ENCODE results near the gene RPN1.
"Not testable (repeated sequence)": the region's sequence is repeated elsewhere in the genome, so short reads cannot be mapped to it uniquely, and the experiment has no call there.

RPN1 gene

DNA sequence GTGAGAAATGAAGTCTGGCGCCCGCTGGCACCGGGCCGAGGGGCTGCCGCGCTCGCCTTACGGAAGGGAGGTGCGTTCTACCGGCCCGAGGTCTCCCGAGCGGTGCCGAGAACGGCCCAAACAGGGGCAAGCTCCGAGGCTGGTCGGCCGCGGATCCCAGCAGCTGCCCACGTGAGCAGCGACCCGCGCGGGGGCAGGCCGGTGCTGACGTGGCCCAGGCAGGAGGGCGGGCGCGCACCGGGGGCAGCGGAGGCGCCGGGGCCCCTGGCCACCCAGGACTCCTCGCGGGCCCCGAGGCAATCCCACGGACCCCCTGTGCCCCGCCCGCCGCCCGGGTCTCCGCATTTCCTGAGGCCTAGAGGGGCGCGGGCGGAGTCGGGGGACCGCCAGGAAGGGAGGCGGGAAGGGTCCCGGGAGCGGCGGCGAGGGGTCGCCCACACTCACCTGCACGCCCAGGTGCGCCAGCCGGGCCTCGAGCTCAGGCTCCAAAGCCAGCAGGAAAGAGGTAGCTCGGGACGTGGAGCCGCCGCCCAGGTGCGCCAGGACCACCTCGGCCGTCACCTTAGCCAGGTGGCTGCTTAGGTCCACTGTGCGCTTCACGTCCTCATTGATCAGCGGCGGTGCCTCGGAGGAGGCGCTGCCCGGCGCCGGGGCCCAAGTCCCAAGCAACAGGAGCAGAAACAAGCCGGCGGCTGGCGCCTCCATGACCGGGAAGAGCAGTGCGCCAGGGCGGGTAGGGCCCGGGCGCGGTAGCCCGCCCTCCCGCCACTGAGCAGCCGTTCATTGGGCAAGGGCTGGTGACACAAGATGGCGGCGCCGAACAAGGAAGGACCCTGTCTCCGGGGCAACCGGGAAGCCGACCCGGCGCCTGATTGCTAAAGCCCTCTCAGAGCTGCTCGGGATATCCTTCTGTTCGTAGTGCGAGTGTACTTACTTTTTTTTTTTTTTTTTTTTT lies at the start of gene RPN1:
Gene RPN1 (minus strand): TSS at position 723 of the 955 bp plus-strand sequence. CDS start 18 bp downstream, at position 705.
- peak; percentile 98 for DNase-seq

DNA sequence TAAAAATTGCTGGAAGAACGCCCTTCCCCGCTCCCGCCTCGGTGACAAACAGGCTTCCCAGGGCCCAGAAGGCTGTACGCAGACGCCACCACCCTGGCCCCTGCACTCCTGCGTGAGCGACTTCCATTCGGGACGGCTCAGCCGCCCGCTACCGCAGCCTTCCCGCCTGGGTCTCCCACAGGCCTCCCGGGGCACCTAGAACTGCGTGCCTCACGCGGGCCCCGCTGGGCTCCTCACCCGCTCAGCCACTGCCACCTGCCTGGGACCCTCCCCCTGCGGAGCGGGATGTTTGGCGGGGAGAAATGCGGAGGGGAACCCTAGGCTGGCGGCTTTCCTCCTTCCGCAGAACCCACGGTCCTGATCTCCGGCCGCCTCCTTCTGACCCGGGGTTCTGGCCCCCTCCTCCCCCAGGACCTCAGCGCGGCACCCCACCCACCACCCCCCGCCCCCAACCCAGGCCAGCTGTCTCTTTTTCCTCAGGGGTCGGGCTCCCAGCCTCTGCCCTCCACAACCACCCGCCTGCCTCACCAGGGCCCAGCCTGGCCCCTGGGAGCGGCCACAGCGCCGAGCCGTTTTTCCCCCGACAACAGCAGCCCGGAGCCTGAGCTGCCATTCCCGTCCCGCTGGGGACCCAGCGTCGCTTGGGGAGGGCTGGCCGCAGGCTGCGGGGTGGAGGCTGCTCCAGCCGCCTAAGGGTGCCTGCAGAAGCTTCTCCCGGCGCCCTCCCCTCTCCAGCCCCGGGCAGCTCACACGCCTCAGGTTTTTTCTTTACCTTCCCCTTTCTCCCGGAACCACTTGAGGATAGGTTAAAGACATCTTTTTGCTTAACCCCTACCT lies 47.8 kb upstream of the RPN1 start:
- DNase-seq = peak; percentile 8

DNA sequence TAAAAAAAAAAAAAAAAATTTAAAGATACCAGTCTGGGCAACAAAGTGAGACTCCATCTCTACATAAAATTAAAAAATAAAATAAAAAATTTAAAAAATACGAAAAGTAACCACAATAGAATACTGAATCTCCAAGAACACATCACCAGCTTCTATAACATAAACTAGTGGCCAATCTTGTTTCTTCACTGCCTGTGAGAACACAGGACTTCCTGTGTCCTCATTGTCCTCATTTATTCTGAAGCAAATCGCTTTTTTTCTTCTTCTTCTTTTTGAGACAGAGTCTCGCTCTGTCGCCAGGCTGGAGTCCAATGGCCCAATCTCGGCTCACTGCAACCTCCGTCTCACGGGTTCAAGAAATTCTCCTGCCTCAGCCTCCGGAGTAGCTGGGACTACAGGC lies 46.7 kb upstream of the RPN1 start:
- DNase-seq = no peak

DNA sequence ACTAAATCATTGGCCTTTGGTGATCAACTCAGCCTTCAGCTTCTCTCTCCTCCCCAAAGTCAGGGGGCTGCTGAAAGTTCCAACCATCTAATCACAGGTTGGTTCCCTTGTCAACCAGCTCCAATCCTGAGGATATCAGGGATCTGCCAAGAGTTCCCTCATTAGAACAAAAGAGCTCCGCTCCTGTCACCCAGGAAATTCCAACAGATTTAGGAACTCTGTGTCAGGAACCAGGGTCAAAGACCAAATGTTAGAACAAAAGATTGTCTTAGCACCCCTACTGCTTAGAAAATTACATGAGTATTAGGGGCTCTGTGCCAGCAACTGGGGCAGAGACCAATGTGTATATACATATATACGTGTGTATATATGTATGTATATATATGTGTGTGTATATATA lies 43.1 kb upstream of the RPN1 start:
- no peak for DNase-seq

DNA sequence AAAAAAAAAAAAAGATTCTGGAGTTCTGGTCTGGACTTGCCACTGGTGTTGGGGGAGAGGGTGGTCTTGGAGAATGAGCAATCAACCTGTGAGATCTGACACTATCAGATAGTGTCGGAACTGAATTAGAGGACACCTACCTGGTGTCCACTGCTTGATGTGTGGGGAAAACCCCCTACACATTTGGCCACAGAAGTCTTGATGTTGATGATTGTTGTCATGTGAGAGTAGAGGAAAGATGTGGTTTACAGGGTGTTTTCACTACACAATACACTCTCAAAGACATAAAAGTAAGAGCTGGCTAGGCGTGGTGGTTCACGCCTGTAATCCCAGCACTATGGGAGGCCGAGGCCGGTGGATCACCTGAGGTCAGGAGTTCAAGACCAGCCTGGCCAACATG lies 38.4 kb upstream of the RPN1 start:
- no peak for DNase-seq

DNA sequence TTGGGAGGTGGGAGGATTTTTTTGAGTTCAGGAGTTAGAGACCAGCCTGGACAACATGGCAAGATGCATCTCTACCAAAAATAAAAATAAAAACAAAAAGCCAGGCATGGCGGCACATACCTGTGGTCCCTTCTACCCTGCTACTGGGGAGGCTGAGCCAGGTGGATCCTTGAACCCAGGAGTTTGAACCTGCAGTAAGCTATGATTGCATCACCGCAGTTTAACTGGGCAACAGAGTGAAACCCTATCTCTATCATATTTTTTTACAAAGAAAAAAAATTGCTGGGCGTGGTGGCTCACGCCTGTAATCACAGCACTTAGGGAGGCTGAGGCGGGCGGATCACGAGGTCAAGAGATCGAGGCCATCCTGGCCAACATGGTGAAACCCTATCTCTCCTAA lies 35.8 kb upstream of the RPN1 start:
- DNase-seq = no peak

DNA sequence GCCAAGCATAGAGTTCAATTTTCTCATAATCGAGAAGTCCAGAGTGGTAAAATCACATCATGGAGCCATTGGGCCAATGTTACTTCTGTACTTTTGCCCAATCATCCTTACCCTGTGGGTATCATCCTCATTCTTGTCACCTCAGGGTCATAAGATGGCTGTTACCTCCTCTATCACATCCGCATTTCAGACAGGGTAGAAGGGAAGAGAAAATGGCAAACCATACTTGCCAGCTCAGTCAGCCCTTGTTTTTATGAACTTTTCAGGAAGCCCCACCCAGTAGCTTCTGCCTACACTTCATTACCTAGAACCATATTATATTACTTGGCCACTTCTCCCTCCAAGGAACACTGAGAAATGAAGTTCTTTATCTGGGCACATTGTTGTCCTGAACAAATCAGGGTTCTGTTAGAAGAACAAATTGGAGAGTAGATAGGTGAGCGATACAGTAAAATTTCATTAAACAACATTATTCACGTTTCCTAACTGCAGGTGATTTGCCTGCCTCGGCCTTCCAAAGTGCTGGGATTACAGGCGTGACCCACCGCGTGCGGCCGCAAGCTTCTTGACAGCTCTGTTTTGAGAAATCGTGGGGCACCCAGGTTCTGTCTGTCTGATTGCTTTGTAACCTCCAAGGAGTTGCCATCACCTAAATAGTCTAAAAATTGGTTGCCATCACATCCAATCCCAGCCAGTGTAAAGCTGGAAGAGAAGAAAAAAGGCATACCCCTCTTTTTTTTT lies 34.5 kb upstream of the RPN1 start:
- DNase-seq = no peak

DNA sequence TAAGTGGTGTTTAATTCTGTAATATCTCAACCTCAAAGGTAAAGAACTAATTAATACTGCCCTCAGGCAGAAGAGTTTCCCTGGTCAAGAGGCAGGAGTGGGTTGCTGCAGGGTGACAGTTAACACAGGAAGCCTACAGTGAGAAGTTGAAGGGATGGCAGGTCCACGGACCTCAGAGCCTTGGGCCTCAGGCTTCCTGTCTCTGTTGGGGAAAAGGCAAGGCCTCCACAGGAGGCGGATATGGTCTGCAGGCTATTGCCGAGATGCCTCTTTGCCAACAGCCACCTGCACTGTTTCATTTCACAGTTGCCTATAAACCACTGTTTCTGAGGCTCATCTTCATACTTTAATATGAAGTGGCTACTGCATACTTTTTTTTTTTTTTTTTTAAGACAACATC lies 33.3 kb upstream of the RPN1 start:
- no peak for DNase-seq

DNA sequence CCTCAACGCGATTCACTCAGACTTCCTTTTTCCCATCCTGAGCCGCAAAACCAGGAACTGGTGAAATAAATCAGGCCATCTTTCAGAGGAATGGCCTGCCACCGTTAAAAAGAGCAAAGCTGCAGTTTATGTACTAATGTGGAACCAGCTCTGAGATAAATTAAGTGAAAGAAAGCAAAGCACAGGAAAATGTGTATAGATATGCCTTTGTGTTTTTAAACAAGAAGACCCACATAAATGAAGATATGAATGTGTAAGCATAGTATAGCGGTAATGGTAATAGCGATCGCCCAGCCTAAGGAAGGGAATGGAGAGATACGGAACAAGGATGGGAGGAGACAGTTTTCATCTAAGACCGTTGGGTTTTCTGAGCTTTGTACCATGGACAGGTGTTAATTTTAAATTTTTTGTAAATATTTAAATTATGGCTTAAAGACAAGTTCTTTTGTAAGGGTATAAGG lies 30.8 kb upstream of the RPN1 start:
- no peak for DNase-seq

DNA sequence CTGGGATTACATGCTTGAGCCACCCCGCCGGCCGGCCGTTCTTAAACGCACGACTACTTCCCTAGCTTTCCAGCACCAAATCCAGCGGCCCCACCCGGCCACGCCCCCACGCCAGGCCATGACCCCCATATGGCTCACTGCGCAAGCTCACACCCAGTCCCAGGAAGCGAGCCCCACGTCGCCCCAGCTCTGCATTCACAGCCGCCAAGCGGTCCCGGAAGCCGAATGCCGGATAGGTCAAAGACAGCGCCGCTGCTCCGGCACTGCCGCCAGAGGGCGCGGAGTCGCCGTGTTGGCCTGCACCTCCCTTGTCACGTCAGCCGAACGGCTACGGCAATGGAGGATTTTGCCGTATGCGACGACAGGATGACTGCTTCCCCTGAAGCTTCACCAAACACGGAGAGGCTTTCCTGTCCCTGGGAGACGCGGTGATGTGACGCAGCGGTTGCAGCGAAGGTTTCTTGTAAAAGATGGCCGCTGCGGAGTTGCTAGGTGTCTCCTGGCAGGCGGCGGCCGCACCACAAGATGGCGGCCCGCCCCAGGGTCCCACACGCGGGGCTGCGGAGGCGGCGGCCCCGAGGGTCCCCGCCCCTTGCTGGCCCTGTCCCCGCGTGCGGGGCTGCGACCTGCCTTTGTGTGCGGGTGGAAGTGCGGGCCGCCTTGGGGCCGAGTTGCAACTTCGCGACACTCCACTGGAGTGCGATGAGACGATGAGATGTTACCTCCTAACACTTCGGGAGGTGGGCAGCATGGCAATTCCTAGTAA lies 30.2 kb upstream of the RPN1 start:
- DNase-seq = no peak

DNA sequence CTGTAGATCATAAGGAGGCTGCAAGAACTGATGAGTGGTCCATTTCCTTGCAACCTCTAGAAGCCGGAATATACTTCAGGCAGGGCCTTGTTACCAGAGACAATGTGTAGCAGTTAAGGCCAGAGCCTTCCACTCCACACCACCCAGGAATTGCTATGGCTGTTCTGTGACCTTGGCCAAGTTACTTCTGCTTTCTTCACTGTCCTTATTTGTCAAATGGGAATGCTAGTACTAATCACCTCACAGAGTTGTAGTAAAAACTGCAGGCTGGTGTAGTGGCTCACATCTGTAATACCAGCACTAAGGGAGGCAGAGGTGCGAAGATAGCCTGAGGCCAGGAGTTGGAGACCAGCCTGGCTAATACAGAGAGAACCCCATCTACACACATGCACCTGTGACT lies 28.7 kb upstream of the RPN1 start:
- no peak for DNase-seq

DNA sequence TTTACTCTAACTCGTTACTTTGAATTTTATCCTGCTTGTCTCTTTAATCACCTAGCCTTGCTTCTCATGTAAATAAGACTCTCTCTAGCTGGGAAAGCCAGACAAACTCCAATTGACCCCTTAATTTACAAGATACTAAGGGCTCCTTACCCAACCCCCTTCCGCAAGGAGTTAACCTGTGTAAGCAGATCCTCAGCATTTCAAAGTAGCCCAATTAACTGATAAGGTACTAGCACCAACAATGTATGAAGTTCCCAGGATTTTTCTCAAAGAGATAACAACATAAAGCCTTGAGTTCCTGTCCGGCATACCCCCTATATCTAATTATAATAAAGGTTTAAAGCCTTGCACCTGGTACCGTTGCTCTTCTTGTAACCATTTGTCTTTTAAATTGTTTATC lies 25.2 kb upstream of the RPN1 start:
- DNase-seq = not testable (repeated sequence)

DNA sequence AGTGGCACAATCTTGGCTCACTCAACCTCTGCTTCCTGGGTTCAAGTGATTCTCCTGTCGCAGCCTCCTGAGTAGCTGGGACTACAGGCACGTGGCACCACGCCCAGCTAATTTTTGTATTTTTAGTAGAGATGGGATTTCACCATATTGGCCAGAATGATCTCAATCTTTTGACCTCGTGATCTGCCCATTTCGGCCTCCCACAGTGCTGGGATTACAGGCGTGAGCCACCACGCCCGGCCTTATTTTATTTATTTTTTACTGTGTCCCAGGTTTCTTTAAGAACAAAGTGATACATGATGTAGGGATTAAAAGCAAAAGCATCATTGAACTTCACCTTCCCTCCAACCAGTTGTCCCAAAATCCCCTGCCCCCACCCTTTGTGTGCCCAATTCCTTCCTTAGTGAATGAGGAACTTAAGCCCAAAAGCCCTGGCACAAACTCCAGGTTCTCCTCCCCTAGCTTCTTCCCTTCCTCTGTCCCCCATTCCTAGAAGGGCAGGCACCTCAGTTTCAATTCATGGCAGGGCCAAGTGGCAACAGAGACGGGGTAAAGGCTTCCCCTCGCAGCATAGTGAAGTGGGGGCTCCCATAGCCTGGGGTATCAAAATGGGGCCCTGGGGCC lies 23.7 kb upstream of the RPN1 start:
- DNase-seq = no peak

DNA sequence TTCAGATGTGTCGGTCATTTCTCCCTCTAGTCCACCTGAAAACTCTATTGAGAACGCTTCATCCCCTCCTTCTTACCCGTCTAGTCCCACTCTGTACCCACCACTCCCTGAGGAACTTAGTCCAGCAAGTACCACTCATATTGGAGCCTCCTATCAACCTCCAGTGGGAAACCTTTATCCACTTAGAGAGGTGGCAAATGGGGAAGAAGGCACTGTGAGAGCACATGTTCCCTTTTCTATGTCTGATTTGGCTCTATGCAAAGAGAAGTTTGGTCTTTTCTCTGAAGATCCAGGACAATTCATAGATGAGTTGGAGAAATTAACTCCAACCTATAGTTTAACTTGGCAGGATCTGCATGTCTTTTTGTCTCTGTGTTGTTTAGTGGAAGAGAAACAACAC lies 17.0 kb upstream of the RPN1 start:
- no peak for DNase-seq

DNA sequence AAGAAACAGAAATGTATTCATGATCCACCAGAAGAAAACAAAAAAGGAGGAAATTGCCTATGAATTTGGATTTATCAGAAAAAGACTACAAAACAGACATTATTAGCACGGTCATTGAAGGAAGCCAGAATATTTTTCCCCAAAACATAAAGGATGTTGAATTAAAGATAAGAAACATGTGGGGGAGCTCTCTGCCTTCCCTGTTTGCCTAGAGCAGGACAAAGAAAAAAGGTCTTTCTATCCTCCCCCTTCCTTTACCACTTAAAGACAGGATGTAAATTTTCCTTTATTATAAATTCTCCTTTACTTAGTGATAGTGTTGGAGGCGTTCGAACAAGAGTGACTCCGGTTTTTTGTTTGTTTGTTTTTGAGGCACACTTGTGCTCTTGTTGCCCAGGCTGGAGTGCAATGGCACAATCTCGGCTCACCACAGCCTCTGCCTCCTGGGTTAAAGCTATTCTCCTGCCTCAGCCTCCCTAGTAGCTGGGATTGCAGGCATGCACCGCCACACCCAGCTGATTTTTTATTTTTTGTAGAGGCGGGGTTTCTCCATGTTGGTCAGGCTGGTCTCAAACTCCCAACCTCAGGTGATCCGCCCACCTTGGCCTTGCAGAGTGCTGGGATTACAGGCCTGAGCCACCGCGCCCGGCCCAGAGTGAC lies 14.9 kb upstream of the RPN1 start:
- DNase-seq = no peak

DNA sequence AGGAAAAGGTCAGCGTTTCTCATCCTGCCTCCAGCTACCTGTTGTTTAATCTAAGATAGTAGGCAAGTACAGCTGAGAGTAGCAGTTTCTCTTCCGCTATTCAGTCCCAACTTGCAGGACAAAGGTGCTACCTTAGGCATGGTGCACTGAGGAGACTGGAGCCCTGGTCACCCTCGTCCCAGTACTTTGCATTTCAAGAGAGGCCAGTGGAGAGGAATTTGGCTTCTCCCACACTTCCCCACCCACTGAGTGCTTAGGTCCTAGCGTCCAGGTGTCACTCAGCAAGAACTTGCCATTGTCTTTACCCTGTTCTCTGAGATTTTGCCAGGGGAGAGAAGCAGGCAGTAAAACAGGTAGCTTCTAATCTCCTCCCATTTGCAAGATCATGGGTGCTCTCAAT lies 12.5 kb upstream of the RPN1 start:
- DNase-seq = no peak

DNA sequence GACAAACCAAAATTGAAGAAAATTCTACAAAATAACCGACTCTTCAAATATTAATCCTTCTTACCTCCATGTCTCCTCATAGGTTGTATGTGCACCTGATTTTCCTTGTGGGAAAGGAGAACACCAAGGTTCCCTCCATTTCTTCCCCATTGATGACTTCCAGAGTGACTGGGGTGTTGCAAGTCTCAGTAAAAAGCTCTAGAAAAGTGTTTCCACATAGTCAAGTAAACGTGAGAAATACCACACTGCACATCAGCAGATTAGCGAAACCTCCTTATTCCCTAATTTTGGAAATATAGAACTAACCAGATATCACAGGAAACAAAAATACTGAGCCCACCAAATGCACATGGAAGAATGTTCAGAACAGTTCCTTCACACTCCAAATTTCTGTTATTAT lies 4.9 kb upstream of the RPN1 start:
- DNase-seq = no peak

DNA sequence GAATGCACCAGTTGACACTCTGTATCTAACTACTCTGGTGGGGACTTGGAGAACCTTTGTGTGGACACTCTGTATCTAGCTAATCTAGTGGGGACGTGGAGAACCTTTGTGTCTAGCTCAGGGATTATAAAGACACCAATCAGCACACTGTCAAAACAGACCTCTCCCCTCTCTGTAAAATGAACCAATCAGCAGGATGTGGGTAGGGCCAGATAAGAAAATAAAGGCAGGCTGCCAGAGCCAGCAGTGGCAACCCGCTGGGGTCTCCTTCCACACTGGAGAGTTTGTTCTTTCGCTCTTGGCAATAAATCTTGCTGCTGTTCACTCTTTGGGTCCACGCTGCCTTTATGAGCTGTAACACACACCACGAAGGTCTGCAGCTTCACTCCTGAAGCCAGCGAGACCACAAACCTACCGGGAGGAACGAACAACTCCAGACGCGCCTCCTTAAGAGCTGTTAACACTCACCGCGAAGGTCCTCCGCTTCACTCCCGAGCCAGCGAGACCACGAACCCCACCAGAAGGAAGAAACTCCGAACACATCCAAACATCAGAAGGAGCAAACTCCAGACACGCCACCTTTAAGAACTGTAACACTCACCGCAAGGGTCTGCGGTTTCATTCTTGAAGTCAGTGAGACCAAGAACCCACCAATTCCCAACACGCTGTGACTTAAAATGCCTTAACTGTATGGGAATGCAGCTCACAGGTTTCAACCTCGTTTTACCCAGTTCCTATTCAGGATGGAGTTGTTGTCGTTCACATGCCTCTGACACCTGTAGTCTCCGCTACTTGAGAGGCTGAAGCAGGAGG lies 3.6 kb upstream of the RPN1 start:
- not testable (repeated sequence) for DNase-seq

DNA sequence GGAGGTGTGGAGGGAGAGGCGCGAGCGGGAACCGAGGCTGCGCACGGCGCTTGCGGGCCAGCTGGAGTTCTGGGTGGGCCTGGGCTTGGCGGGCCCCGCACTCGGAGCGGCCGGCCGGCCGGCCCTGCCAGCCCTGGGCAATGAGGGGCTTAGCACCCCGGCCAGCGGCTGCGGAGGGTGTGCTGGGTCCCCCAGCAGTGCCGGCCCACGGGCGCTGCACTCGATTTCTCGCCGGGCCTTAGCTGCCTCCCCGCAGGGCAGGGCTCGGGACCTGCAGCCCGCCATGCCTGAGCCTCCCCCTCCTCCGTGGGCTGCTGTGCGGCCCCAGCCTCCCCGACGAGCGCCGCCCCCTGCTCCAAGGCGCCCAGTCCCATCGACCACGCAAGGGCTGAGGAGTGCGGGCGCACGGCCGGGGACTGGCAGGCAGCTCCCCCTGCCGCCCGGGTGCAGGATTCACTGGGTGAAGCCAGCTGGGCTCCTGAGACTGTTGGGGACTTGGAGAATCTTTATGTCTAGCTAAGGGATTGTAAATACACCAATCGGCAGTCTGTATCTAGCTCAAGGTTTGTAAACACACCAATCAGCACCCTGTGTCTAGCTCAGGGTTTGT lies 2.9 kb upstream of the RPN1 start:
- DNase-seq = not testable (repeated sequence)

Measured in NCI-H2171 treated with DMSO at 0.1 percent for 48 hours (cell line).